Activated naive CD4-positive, alpha-beta T cell treated with anti-CD3 and anti-CD28 coated beads for 36 hours (primary cell): Measurements from ENCODE around the gene SREBF2. TPM values are rescaled to one million over a fixed set of nuclear protein-coding genes. Genes with fewer than 3 reads are reported as not detected.

Experiments
- CTCF ChIA-PET: fragments of 350-600 bp; sonication (Branson Sonifier 250); formaldehyde crosslinking; loops from one replicate; lab custom pipeline; 2021; ENCODE audit warnings: antibody characterized with exemption; lab: Charles Lee
- DNase-seq: peaks from one replicate; pipeline ENCODE4 v3.0.0-alpha.2; 2020
- H3K27ac Mint-ChIP-seq: one replicate; pipeline ENCODE4 v1.8.0; 2021; ENCODE audit warnings: mild to moderate bottlenecking, mixed read lengths
- H3K27me3 Mint-ChIP-seq: one replicate; pipeline ENCODE4 v1.8.0; 2021; ENCODE audit warnings: low read depth, mixed read lengths
- H3K36me3 Mint-ChIP-seq: one replicate; pipeline ENCODE4 v1.8.0; 2021; ENCODE audit warnings: low read depth, mixed read lengths
- H3K4me1 Mint-ChIP-seq: one replicate; pipeline ENCODE4 v1.8.0; 2021; ENCODE audit warnings: low read depth, mixed read lengths
- H3K4me3 Mint-ChIP-seq: one replicate; pipeline ENCODE4 v1.8.0; 2021; ENCODE audit warnings: mild to moderate bottlenecking, moderate library complexity, mixed read lengths
- H3K9me3 Mint-ChIP-seq: one replicate; pipeline ENCODE4 v1.8.0; 2021; ENCODE audit warnings: mixed read lengths
- intact Hi-C: fragments of 100-400 bp; cut with micrococcal nuclease; formaldehyde crosslinking; loops from one replicate; pipeline ENCODE4 v1.15.1; 2023
- microRNA-seq: library from miRNA; unstranded; fragments of <30 nt; microRNA quantifications from one replicate; pipeline ENCODE4 v1.2.0, GENCODE V29; 2022; ENCODE audit warnings: borderline microRNAs expressed, borderline replicate concordance
- total RNA-seq, 2 experiments: library from RNA; stranded (reverse); gene quantifications; one replicate each; pipeline ENCODE4 v1.2.3, GENCODE V29; 2021

SREBF2 gene
- total RNA-seq, 2 experiments from 2014 or later, result 143 to 147 TPM

DNA sequence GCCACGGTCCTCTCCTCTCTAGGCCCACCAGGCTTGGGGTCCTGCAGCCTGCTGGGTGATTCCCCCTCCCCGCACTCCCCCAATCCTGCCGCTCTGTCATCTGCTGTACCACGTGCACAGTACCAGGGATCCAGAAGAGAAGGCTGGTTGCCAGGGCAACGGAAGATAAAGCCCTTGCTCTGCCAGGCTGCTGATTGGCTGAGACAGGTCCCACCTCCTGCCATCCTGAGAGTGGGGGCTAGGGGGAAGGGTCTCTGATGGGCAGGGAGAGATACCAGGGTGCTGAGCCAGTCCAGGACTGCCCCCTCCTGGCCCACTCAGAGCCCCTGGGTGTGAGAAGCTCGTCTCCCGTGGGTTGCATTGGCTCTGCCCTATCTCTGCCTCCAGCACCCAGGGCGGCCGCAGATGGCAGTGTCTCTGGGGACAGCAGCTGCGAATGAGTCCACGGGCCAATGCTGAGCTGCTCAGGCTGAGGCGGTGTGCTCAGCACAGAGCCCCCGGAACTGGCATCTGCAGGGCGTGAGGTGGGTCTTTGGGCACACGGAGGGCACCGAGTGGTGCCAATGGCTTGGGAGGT is 119.1 kb downstream of the SREBF2 start, which contains the start of gene SMIM45:
TSS of gene SMIM45 (plus strand) at position 253 of the 577 bp plus-strand sequence.
- H3K27ac Mint-ChIP-seq, result no peak within 1 kb of the TSS
- H3K36me3 Mint-ChIP-seq, result peaks cover 2% of the 10 kb centered on the region
- no peak within 1 kb of the TSS for H3K4me3 Mint-ChIP-seq
- intact Hi-C loops, result no loop called here
- CTCF ChIA-PET, result no interaction called here
- H3K4me1 Mint-ChIP-seq, result peaks cover 25% of the 10 kb centered on the region
- H3K27me3 Mint-ChIP-seq, result no peaks in the 10 kb centered on the region
- H3K9me3 Mint-ChIP-seq, result no peaks in the 10 kb centered on the region
- no peak for DNase-seq

DNA sequence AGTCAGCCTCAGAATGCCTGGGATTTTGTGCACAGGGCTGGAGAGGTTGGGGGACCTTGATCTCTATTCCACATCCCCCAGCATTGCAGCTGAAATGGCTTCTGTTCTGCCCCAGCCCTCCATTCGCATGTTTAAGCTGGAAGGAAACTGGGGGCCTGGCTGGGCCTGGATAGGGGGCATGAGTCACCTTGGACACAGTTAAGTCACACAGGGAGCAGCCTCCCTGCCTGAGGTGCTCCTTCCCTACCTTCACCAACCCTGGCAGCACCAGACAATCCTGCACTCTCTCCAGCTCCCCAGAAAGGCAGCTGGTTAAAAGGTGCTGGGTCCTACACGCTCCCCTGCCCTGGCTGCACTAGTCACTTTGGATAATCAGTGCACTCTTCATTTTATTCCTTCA is 119.8 kb downstream of the SREBF2 start:
- Mint-ChIP-seq H3K27ac (no peak overlapping the region), H3K9me3 (no peaks in the 10 kb centered on the region), H3K4me1 (peaks cover 23% of the 10 kb centered on the region), H3K4me3 (no peak overlapping the region), H3K36me3 (peaks cover under 1% of the 10 kb centered on the region), H3K27me3 (no peaks in the 10 kb centered on the region)
- DNase-seq, result no peak
- intact Hi-C loops, result no loop called here
- CTCF ChIA-PET, result no interaction called here

Small RNA genes lying within 50 kb of the gene (microRNA-seq; reads per million reads assigned to microRNA genes)
- 212 reads per million, percentile 69 among the genes with 10 or more reads in this experiment for gene MIR33A

Other genes starting within 250 kb of the SREBF2 start
- 10 to 100 TPM; 35.3 to 35.6 TPM for gene PMM1, start 243.3 kb upstream of the SREBF2 start, total RNA-seq
- gene DESI1, start 212.1 kb upstream of the SREBF2 start, total RNA-seq, result 10 to 100 TPM; 57.3 to 64.8 TPM
- 100 to 1,000 TPM; 424 to 436 TPM for gene XRCC6, start 211.8 kb upstream of the SREBF2 start, total RNA-seq
- 100 to 1,000 TPM; 265 to 277 TPM for gene SNU13, start 144.2 kb upstream of the SREBF2 start, total RNA-seq
- gene MEI1, start 133.6 kb upstream of the SREBF2 start, total RNA-seq, result 10 to 100 TPM; 28.4 to 28.8 TPM
- 10 to 100 TPM; 17.0 to 19.3 TPM for gene CCDC134, start 32.4 kb upstream of the SREBF2 start, total RNA-seq
- gene SHISA8, start 82.0 kb downstream of the SREBF2 start, total RNA-seq, result 1 to 10 TPM; 1.7 to 1.8 TPM
- gene TNFRSF13C, start 93.7 kb downstream of the SREBF2 start, total RNA-seq, result 1 to 10 TPM; 3.2 to 3.8 TPM
- 100 to 1,000 TPM in 1 of 2 experiments, 10 to 100 TPM in 1; 95.4 to 110 TPM for gene CENPM, start 114.0 kb downstream of the SREBF2 start, total RNA-seq
- 1 to 10 TPM; 1.0 to 1.5 TPM for gene SEPTIN3, start 136.3 kb downstream of the SREBF2 start, total RNA-seq
- under 1 TPM; 0.50 to 0.74 TPM for gene WBP2NL, start 165.7 kb downstream of the SREBF2 start, total RNA-seq
- 10 to 100 TPM; 14.6 to 15.9 TPM for gene NAGA, start 237.7 kb downstream of the SREBF2 start, total RNA-seq
- gene PHETA2, start 241.1 kb downstream of the SREBF2 start, total RNA-seq, result under 1 TPM; 0.74 to 0.86 TPM
- gene SMDT1, start 246.6 kb downstream of the SREBF2 start, total RNA-seq, result 10 to 100 TPM; 50.2 to 56.2 TPM